HG03135 (cell line): ENCODE measurements around the gene CALML6.
"Not testable (repeated sequence)": the region's sequence is repeated elsewhere in the genome, so short reads cannot be mapped to it uniquely, and the experiment has no call there.

Experiments used
- ATAC-seq: cut with Tn5 transposase; IDR thresholded peaks from one replicate; pipeline ENCODE4 v1.9.1; 2021; ENCODE audit warnings: mild to moderate bottlenecking, moderate library complexity; ENCODE audit not compliant: unreplicated experiment

Gene CALML6

DNA sequence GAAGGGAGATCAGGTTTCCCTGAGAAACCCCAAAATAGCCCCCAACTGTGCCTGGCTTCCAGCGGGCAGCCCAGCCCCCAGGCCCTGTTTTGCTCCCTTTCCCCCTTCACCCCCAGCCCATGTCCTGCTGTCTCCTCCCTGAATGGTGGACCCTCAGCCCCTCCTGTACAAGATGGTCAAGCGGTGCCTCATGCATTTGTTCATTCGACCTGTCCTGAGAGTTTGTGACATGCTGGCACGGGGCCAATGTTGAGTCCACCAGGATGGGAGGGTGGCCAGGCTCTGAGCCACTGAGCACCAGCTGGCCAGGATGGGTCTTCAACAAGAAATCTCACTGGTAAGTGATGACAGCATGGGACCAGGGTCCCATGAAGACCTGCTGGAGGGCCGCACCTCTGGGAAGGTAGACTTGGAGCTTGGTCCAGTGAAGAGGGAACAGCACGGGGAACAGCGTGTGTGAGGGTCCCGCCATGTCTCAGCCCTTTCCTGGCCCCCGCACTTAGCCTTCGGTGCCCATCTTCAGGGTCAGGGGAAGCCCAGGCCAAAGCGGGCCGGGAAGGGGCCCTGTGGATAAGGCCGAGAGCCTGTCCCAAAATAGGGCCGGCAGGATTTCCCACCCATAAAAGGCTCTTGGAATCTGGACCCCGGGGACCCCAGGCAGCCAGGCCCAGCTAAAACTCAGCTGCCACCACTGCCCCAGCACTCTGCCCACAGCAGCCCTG is at the start of gene CALML6:
CALML6 (plus strand) TSS at position 290 of the 722 bp plus-strand sequence; CDS start at position 311, 21 bp downstream.
- no peak for ATAC-seq

GRCh38 chr1:1867164-1867563 is 47.9 kb upstream of the CALML6 start:
- ATAC-seq: no peak

DNA sequence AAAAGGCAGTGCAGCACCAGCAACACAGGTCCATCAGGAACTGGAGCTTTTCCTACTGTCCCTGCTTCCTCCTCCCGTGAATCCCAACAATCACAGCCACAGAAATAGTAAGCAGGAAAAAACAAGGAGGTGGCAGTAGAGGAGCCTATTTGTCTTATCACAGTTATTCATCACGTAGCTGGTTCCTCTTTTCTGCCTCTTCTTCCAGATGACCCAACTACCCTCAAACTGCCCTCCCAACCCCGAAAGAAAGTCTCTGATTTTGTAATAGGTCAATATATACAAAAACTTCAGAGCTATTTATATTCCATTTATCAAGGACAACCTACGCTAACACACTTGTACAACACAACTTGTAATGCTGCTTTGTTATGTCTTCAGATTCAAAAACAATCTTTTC is 45.6 kb upstream of the CALML6 start:
- ATAC-seq: no peak

GRCh38 chr1:1872329-1872994 is 42.6 kb upstream of the CALML6 start:
- no peak for ATAC-seq

DNA sequence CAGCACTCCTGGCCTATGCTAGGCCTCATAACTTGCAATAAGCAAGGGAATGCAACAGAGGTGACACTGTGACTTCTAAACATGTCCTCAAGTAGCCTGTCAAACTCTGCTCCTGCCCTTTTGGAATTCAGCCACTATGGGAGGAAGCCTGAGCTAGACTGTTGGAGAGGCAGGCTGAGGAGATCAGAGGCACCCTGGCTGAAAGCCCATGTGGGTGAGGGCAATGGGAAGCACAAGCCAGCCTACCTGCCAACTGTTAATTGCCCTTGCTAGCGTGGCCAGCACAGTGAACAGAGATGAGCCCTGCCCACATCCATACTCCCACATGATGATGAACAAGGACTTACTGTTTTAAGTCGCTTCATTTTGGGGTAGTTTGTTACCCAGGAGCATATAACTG is 41.9 kb upstream of the CALML6 start:
- no peak for ATAC-seq

DNA sequence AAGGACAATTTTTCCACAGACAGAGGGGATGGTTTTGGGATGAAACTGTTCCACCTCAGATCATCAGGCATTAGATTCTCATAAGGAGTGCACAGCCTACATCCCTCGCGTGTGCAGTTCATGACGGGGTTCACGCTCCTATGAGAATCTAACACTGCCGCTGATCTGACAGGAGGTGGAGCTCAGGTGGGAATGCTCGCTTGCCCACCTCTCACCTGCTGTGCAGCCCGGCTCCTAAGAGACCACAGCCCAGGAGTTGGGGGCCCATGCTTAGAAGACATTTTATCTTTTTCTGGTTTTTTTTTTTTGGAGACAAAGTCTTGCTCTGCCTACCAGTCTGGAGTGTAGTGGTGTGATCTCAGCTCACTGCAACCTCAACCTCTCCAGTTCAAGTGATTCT is 40.2 kb upstream of the CALML6 start:
- no peak for ATAC-seq

GRCh38 chr1:1875932-1876331 is 39.1 kb upstream of the CALML6 start:
- no peak for ATAC-seq

DNA sequence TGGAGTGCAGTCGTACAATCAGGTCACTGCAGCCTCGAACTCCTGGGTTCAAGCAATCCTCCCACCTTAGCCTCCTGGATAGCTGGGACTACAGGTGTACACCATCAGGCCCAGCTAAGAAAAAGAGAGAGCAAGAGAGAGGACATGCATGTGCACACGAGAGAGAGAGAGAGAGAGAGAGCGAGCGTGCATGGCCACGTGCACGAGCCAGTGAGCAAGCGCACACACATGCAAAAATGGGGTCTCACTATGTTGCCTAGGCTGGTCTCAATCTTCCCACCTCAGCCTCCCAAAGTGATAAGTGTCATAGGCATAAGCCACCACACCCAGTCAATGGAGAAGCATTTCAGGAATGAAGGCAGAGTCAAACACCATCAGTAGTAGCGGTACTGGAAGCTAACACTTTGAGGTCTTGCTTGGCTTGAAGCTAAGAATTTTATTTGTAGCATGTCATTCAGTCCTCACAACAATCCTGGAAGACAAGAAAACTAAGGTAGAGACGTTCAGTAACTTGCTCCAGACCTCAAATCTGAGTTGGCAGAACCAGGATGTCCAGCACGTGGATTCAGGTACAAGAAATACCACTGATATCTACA is 38.6 kb upstream of the CALML6 start:
- no peak for ATAC-seq

- ATAC-seq: no peak
Observed at GRCh38 chr1:1877865-1878436, 37.1 kb upstream of the CALML6 start.

DNA sequence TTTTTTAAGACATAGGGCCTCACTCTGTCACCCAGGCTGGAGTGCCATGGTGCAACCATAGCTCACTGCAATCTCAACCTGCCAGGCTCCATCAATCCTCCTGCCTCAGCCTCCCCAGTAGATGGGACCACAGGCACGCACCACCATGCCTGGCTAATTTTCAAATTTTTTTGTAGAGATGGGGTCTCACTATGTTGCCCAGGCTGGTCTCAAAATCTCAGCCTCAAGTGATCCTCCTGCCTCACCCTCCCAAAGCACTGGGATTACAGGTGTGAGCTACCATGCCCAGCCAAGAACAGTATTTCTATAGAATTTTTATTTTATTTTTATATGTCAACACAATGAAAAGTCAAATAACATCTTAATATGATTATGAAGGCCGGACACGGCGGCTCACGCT is 35.1 kb upstream of the CALML6 start:
- no peak for ATAC-seq

- ATAC-seq: no peak
Observed at GRCh38 chr1:1880617-1881312, 34.3 kb upstream of the CALML6 start.

DNA sequence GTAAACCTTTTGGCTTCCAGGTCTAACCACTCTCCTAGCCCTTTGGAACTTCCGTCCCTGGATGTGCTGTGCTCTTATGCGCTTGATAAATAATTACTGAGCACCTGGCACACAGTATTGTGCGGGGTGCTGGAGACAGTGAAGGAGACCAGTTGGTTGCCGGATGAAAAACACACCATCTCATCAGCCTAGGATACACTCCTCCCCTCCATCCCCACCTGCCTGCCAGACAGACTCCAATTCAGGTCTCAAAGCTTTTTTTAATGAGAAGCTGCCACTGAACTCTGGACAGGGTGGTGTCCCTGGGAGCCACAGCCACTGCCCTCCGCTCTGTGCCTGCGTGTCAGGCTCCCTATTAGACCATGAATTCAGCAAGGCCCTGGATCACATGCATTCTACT is 33.3 kb upstream of the CALML6 start:
- ATAC-seq: no peak

- ATAC-seq: no peak
Observed at GRCh38 chr1:1883092-1883873, 31.8 kb upstream of the CALML6 start.

DNA sequence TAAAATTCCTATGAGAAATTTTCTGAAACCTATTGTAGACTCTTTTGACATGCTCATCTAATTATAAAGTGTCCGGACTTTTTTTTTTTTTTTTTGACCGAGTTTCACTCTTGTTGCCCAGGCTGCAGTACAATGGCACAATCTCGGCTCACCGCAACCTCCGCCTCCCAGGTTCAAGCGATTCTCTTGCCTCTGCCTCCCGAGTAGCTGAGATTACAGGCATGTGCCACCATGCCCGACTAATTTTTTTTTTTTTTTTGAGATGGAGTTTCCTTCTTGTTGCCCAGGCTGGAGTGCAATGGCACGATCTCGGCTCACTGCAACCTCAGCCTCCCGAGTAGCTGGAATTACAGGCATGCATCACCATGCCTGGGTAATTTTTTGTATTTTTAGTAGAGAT is 31.2 kb upstream of the CALML6 start:
- not testable (repeated sequence) for ATAC-seq

DNA sequence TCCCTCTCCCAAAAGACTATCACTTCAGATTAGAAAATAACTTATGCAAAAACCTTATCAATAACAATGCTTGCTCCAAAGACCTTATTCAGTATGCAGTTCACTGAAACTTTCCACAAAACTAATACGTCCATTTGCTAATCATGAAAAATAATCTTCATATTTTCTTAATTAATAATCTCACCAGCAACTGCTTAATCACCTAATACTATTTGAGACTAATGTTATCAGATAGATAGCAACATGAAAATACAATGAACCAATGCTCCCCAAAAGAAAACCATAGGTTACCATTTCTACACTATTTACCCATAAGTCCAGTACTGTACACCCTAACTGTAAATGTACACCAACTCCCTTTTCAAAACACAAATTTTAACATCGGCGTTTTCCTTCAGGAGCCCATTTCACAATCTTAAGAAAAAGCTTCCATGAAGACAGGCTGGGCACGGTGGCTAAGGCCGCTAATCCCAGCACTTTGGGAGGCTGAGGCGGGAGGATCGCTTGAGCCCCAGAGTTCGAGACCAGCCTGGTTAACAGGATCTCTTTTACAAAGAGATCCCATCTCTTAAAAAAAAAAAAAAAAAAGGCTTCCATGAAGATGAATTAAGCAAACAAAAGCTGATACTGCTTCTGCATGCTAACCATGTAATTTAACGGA is 25.8 kb upstream of the CALML6 start:
- ATAC-seq: no peak

DNA sequence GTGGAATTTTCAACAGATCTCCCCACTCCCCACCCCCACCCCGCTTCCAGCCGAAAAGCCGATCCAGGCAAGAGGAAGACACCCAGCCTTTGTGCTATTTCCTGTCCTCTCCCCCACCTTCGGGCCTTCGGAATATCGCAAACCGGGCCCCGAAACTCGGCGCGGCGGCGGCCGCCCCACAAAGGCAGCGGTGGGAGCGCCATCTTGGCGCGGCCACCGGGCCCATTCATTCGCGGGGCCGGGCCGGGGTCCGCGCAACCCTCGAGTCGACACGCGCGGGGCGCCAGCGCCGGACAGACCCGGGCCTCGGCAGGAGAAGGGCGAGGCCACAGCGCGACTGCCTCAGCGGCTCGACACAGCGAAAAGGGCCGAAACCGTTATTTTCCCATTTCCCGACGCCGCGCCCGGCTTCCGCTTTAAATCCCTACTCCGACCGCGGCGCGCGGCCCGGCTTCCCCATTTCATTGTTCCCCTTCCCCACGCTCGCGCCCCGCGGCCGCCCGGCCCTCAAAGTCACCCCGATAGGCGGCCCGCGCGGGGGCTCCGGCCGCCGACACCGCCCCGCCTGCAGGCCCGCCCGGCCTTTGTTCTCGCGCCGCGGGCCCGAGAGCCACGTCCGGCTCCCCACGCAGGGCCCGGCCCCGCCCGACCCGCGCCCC is 25.1 kb upstream of the CALML6 start:
- ATAC-seq: peak; percentile 29

DNA sequence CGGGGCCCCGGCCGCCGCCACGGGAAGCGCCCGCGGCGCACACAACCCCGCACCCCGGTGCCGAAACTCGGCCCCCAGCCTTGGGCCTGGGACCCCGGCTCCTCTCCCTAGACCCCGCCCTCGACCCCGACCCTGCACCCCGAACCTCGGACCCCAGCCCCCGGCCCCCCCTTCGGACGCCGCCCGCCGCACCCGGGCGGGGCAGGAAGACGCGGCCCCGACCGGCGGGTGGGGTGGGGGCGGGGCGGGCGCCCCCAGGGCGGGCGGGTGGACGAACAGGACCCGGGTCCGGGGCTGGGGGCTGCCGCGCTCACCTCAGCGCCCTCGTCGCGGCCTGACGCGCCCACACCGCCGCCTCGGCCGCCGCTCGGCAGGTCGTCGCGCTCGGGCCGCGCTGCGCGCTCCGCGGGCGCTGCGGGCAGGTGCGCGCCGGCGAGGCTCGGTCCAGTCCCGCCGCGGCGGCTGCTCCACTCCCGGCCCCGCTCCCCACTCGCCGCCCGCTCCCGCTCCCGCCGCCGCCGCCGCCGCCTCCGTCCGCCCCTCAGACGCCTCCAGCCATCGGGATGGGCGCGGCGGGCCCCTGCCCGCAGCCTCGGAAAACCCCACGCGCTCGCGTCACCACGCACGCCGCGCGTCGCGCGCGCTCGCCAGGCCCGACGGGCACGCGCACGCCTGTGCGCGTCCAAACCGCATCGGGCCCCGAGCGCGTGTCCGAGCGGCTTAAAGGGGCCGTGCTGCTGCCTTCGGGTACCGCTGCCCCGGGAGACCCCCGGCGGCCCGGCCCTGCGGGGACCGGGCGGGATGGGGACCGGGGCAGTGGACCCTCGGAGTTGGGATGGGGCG is 24.3 kb upstream of the CALML6 start, which contains the start of gene GNB1:
GNB1 (minus strand) TSS at position 582 of the 843 bp plus-strand sequence. CDS start 65,634 bp downstream, outside the sequence.
- peak; percentile 66 for ATAC-seq

DNA sequence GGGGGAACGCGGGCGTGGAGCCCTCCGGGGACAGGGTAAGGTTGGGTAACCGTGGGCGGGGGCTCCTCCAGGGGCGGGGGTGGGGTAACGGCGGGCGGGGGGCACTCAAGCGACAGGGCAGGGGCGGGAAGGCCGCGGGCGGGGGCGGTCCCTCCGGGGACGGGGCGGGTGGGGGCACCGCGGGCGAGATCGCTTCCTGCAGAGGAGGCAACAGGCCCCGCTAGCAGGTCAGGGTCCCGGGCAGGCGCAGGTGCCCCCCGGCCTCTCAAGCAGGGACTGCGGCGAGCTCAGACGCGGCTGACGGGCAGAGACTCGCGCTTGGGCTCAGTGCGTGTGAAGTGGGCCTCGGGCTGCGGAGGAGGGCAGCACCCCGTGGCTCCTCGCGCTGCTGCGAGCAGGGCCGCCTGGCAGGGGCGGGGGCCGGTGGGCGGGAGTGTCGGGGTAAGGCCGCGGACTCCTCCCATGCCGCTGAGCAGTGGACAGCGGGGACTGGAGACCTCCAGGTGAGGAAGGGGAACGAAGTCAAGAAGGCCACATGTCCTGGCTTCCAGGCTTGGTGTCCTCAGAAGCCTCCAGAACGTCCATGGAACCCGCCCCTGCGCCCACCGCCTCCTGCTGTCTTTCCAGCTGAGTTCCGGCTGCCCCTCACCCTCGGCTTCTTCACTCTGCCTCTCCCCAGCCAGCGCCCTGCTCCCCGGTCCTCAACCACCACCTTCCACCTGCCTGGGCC is 23.5 kb upstream of the CALML6 start:
- peak; percentile 17 for ATAC-seq
